Activated T-helper 17 cell treated with anti-CD3 and anti-CD28 coated beads, Interleukin-2, amount 50 U/mL, for 72 hours (primary cell): ENCODE data around the gene HOXA13. TPM values are rescaled to one million over a fixed set of nuclear protein-coding genes. Genes with fewer than 3 reads are reported as not detected.

ENCODE experiments used
- ATAC-seq: fragments of 150-1000 bp; cut with Tn5 transposase; replicated peaks from 2 replicates; pipeline ENCODE4 v1.10.0; 2021; ENCODE audit warnings: mild to moderate bottlenecking, moderate library complexity
- H3K27ac Mint-ChIP-seq: one replicate; pipeline ENCODE4 v1.8.0; 2022; ENCODE audit warnings: mixed read lengths
- H3K27me3 Mint-ChIP-seq: one replicate; pipeline ENCODE4 v1.8.0; 2022; ENCODE audit warnings: mixed read lengths
- H3K36me3 Mint-ChIP-seq: one replicate; pipeline ENCODE4 v1.8.0; 2022; ENCODE audit warnings: low read depth, mild to moderate bottlenecking, mixed read lengths
- H3K4me1 Mint-ChIP-seq: one replicate; pipeline ENCODE4 v1.8.0; 2022; ENCODE audit warnings: mixed read lengths
- H3K4me3 Mint-ChIP-seq: one replicate; pipeline ENCODE4 v1.8.0; 2022; ENCODE audit warnings: mild to moderate bottlenecking, mixed read lengths
- H3K9me3 Mint-ChIP-seq: one replicate; pipeline ENCODE4 v1.8.0; 2022; ENCODE audit warnings: mixed read lengths
- total RNA-seq, 2 donors: library from RNA; stranded (reverse); gene quantifications; one replicate each; pipeline ENCODE4 v1.2.3, GENCODE V29; 2022

Gene HOXA13
- total RNA-seq, 2 donors from 2014 or later, result not detected

DNA sequence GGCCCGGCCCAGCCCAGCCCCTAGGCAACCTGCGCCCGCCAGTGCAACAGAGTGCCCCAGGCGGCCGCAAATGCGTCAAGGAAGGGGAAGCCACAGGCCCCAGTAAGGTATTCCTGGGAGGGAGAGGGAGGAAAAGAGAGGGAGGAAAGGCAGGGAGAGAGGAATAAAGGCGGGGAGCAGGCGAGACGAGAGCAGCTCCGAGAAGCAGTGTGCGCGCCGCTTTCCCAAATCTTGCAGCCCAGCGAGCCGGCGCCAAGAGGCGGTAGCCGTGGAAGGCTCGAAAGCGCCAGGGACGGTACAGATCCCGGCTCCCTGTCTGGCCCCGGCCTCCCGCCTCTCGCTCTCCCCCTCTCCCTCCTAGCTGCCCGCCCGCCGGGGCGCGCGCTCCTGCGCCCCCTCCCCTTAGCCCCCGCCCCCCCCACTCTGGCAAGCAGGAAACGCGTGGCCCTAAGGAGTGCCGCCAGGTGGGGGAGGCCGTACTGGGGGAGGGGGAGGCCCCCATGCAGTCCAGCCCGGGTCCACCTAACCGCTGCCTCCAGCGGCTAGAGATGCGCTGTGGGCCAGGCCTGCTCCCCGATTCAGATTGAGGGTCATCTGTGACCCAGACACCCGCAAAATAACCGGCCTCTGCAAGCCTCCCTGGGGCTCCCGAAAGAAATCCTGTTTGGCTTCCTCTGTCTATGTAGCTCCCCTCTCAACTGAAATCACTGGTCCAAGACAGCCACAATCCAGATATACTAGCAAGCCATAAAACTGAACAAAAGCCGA, 30.0 kb downstream of the HOXA13 start:
- Mint-ChIP-seq H3K9me3 (no peaks in the 10 kb centered on the region), H3K4me1 (peaks cover 18% of the 10 kb centered on the region), H3K27ac (no peak overlapping the region), H3K4me3 (no peak overlapping the region), H3K36me3 (peaks cover 22% of the 10 kb centered on the region), H3K27me3 (peaks cover 50% of the 10 kb centered on the region)
- ATAC-seq, result no peak

- H3K27me3 Mint-ChIP-seq, result peaks cover 57% of the 10 kb centered on the region
- peaks cover 18% of the 10 kb centered on the region for H3K4me1 Mint-ChIP-seq
- H3K4me3 Mint-ChIP-seq, result no peak overlapping the region
- peaks cover 22% of the 10 kb centered on the region for H3K36me3 Mint-ChIP-seq
- no peaks in the 10 kb centered on the region for H3K9me3 Mint-ChIP-seq
- ATAC-seq, result no peak
- no peak overlapping the region for H3K27ac Mint-ChIP-seq
Measured at GRCh38 chr7:27168265-27168947, 31.5 kb downstream of the HOXA13 start.

DNA sequence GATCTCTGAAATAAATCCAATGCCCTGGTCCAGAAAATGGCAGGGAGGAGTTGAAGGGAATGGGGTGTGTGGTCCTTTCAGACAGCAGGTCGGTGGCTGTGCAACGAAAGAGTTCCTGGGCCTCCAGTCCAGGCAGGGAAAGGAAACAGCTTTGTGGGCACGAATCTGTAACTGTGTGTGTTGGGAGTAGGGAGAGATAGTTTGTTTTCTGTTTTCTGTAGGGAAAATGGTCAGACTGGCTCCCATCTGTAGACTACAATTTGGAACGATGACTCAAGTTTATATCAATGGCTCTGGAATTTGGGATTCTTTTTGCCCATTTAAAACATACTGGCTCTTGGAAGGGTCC, 32.0 kb downstream of the HOXA13 start:
- peaks cover 22% of the 10 kb centered on the region for H3K36me3 Mint-ChIP-seq
- H3K27ac Mint-ChIP-seq, result no peak overlapping the region
- no peak for ATAC-seq
- H3K4me3 Mint-ChIP-seq, result no peak overlapping the region
- no peaks in the 10 kb centered on the region for H3K9me3 Mint-ChIP-seq
- H3K4me1 Mint-ChIP-seq, result peaks cover 18% of the 10 kb centered on the region
- H3K27me3 Mint-ChIP-seq, result peaks cover 63% of the 10 kb centered on the region

DNA sequence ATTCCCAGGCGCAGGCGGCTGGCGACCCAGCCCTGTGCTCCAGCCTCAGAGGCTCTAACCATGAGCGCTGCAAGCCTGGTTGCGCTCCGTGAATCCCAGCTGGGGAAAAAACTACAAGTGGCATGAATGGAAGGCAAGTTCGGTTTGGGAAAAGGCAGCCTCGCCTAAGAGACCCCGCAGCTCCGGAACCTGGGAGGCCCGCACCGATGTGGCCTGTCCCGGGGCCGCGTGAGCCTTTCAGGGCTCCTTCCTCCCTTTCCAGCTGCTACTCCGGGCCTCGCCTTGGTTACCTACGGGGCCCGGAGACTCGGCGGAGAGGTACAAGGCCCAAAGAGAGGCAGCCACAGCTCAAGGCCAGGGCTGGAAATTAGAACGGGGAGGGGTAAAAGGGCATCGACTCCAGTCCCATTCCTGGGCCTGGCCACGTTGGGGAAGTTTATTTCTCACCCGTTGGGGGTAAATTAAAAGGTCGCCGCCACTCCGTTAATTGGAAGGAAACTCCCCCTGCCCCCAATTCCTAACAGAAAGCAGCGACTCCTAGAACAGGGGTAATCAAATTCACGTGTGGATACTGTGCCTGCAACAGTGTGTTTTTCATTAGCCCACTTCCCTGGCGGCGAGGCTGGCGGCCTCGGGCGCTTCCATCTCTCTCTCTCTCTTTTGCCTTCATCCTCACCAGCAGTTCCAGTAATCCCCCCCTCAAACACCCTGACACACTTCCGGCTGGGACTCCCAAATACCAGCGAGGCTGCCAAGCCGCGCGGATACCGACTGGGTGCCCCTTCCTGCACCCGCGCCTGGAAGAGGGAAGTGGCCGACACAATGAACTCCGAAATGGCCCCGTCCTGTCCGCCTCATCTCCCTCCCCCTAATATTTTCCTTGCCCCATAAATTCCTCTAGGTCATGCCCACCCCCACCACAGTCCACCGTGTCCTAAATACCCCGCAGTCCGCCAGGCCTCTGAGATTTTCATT, 33.1 kb downstream of the HOXA13 start:
- Mint-ChIP-seq H3K36me3 (peaks cover 16% of the 10 kb centered on the region), H3K4me1 (peaks cover 11% of the 10 kb centered on the region), H3K27me3 (peaks cover 65% of the 10 kb centered on the region), H3K9me3 (no peaks in the 10 kb centered on the region), H3K27ac (no peak overlapping the region), H3K4me3 (no peak overlapping the region)
- ATAC-seq, result no peak

GRCh38 chr7:27165996-27166530, 33.8 kb downstream of the HOXA13 start:
- H3K36me3 Mint-ChIP-seq, result peaks cover 15% of the 10 kb centered on the region
- peaks cover 10% of the 10 kb centered on the region for H3K4me1 Mint-ChIP-seq
- ATAC-seq, result no peak
- peaks cover 57% of the 10 kb centered on the region for H3K27me3 Mint-ChIP-seq
- no peak overlapping the region for H3K27ac Mint-ChIP-seq
- peak overlapping the region; percentile 25 for H3K4me3 Mint-ChIP-seq
- no peaks in the 10 kb centered on the region for H3K9me3 Mint-ChIP-seq

- peaks cover 10% of the 10 kb centered on the region for H3K4me1 Mint-ChIP-seq
- H3K9me3 Mint-ChIP-seq, result no peaks in the 10 kb centered on the region
- H3K27me3 Mint-ChIP-seq, result peaks cover 51% of the 10 kb centered on the region
- no peak for ATAC-seq
- H3K4me3 Mint-ChIP-seq, result peak within 1 kb of the TSS; percentile 25
- no peak within 1 kb of the TSS for H3K27ac Mint-ChIP-seq
- H3K36me3 Mint-ChIP-seq, result peaks cover 15% of the 10 kb centered on the region
Measured at GRCh38 chr7:27165089-27165995, 34.5 kb downstream of the HOXA13 start, which contains the start of gene HOXA9. Gene HOXA9 (minus strand): TSS chr7:27165537. CDS start chr7:27165457, 80 bp downstream.

- Mint-ChIP-seq H3K4me1 (peaks cover 10% of the 10 kb centered on the region), H3K27ac (no peak overlapping the region), H3K9me3 (no peaks in the 10 kb centered on the region), H3K27me3 (peaks cover 53% of the 10 kb centered on the region), H3K4me3 (no peak overlapping the region), H3K36me3 (peaks cover 15% of the 10 kb centered on the region)
- ATAC-seq, result no peak
Measured at GRCh38 chr7:27164367-27165088, 35.4 kb downstream of the HOXA13 start.

DNA sequence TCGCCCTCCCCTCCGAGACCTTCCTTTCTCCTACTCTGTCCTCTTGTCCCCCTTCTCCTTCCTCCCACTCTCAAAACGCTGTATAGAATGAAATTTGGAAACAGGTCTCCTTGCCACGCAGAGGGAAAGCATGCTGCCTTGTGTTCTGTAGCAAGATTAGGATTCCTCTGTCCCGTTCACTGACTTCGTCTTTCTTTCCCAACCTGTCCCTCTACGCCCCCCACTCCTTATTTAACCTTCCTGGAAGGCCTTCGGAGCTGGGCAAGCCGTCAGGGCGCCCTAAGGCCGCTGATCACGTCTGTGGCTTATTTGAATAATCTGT, 35.9 kb downstream of the HOXA13 start:
- H3K9me3 Mint-ChIP-seq, result no peaks in the 10 kb centered on the region
- no peak overlapping the region for H3K27ac Mint-ChIP-seq
- ATAC-seq, result no peak
- H3K4me3 Mint-ChIP-seq, result no peak overlapping the region
- peaks cover 10% of the 10 kb centered on the region for H3K4me1 Mint-ChIP-seq
- peaks cover 15% of the 10 kb centered on the region for H3K36me3 Mint-ChIP-seq
- peaks cover 56% of the 10 kb centered on the region for H3K27me3 Mint-ChIP-seq

DNA sequence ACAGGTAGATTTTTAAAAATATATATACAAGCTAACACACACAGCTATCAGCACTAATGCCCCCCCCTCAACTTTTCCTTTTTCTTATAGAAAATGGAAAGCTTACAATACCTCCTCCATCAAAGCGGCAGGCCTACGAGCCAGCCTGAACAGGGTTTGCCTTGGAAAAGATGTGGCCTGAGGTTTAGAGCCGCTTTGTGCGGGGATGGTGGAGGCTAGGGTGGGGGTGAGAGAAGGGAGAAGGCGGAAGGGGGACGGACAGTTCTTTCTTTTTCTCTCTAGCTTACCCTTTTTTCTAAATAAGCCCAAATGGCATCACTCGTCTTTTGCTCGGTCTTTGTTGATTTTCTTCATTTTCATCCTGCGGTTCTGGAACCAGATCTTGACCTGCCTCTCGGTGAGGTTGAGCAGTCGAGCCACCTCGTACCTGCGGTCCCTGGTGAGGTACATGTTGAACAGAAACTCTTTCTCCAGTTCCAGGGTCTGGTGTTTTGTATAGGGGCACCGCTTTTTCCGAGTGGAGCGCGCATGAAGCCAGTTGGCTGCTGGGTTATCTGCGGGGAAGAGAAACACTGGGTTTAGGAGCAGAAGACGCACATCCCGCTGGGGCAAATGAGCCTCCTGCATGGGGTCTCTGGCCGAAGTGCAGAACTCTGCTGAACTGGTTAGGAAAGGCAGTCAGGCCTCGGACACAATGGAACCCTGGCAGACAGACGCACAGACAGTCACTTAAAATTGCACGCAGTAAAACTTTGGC, 36.4 kb downstream of the HOXA13 start:
- ATAC-seq, result no peak
- Mint-ChIP-seq H3K4me3 (no peak overlapping the region), H3K27ac (no peak overlapping the region), H3K9me3 (no peaks in the 10 kb centered on the region), H3K27me3 (peaks cover 55% of the 10 kb centered on the region), H3K36me3 (peaks cover 10% of the 10 kb centered on the region), H3K4me1 (peaks cover 5% of the 10 kb centered on the region)

DNA sequence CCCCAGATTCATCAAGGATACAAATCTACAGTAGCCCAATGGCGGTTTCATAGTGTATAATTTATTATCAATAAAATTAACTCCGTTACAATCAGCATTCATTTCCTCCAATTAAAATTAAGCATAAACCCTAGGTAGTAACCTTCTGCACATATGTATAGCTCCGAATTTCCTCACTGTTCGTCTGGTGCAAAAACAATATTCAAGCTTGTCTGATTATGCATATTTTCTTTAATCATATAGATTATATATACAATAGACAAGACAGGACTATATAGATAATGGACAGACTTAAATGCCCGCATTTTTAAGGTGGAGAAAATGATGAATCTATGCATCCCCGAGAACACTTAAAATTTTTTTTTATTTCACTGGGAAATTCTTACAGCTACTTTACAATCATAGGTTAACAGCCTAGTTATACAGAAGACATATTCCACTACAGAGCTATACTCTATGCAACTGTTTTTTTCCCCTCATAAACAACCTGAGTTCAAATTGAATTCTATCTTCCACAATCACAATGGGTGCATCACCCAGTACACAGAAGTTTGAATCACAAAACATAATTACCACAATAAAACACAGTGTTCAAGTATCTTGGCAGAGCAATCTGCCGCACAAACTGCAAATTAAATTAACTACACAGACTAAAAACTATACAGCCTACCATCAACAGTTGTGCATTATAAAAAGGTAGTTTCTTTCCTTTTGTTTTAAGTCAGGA, 37.2 kb downstream of the HOXA13 start:
- H3K4me1 Mint-ChIP-seq, result peaks cover 10% of the 10 kb centered on the region
- no peak for ATAC-seq
- H3K36me3 Mint-ChIP-seq, result peaks cover 11% of the 10 kb centered on the region
- H3K9me3 Mint-ChIP-seq, result no peaks in the 10 kb centered on the region
- H3K4me3 Mint-ChIP-seq, result no peak overlapping the region
- no peak overlapping the region for H3K27ac Mint-ChIP-seq
- peaks cover 57% of the 10 kb centered on the region for H3K27me3 Mint-ChIP-seq

DNA sequence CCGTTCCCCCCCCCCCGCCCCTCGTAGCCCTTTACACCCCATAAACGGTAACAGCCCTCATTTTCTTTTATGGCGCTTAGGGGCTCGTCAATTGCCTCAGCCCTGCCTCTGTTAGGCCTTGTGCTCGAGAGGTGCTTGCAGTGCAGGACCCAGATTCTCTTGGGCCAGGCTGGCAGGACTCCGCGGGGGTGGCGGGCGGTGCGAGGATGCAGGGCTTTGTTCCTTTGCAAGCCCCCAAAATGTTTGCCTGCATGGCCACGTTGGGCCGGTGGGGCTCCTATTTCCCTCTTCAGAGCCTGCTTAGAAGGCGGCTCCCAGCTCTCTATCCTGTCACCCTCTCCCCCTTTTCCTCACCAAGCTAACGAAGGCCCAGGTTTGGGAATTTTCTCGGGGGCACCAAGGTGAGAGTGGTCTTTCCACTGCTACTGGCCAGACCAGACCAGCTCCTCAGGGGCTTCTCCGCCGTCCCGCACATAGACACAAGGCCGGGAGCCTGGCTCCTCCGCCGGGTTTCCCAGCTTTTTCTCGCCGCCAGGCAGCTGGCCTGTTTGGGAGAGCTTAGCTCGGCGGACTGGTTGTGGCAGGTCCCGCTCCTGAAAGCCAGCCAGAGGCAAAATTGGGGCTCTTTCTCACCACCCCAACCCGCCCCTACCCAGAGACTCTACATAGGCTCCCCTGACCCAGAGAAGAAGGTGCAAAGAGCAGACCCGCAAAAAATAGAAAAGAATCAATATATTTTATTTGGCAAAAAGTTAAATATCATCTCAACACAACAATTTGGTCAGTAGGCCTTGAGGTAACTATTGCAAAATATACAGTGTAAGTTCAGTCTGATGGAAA, 38.0 kb downstream of the HOXA13 start:
- Mint-ChIP-seq H3K4me1 (peaks cover 10% of the 10 kb centered on the region), H3K27ac (no peak overlapping the region), H3K27me3 (peaks cover 57% of the 10 kb centered on the region)

More for the DNA sequence above, 38.0 kb downstream of the HOXA13 start:
- H3K9me3 Mint-ChIP-seq, result no peaks in the 10 kb centered on the region
- no peak overlapping the region for H3K4me3 Mint-ChIP-seq
- no peak for ATAC-seq
- H3K36me3 Mint-ChIP-seq, result peaks cover 11% of the 10 kb centered on the region
